Adipose tissue (tissue), 3 donors: ENCODE data around the gene PRKCE. TPM values are rescaled to one million over a fixed set of nuclear protein-coding genes. Genes with fewer than 3 reads are reported as not detected.

Source experiments
- H3K27ac ChIP-seq: one replicate; pipeline ENCODE4 v1.5.1; 2013; ENCODE audit warnings: low read depth, low read length
- WGBS, 3 donors: extraction: QIAGEN DNeasy Blood & Tissue Kit; methylation state at CpG; one replicate each; pipeline ENCODE4 v1.1.7; 2013; 5-methylcytosine and 5-hydroxymethylcytosine counted together
- polyA plus RNA-seq, 3 donors: library from polyadenylated mRNA; stranded (reverse); fragments of 200-250 nt; gene quantifications; one replicate each; pipeline ENCODE4 v1.2.3, GENCODE V29; 2013
- donor health status: healthy with polysubstance abuse.
- donor health status: Bipolar disorder and iron deficiency.
- donor health status: healthy.

The PRKCE gene
- polyA plus RNA-seq, 3 donors, result 2.8 to 4.6 (median 3.5) TPM

DNA sequence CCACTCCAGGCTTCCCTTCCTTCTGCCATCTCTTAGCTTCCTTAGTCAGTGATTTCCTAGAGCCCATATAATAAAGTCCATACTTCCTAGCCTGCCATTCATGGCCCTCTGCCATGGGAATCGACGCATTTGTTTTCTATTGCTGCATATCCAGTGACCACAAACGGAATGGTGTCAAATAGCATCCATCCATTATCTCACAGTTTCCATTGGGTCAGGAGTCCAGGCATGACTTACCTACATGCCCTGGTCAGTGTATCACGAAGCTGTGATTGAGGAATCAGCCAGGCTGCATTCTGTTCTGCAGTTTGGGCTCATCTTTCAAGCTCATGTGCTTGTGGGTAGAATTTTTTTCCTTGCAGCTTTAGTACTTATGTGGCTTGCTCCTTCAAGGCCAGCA, 436.0 kb downstream of the PRKCE start:
- H3K27ac ChIP-seq, result no peak overlapping the region
- 64 to 92% (median 90%) methylated on average over 4 of the region's 4 CpGs for WGBS, 3 donors

DNA sequence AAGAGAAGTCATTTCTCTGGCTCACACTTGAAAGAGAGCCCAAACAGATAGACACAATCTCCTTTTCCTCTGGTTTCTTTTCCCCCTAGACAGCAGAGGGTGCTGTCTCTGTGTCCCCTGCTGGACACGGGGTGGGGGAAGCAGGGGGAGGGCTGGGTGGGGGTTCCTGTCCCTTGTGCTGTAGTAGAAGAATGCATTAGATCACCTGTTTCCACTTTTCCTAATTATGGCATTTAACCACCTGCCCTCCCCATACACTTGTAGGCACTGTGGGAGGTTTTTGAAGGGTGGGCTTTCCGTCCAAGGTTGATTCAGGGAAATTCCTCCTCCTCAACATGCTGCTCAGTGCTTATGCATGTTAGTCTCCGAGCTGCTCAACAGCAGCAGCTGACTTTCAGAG, 439.5 kb downstream of the PRKCE start:
- 32 to 45% (median 40%) methylated on average over 3 of the region's 3 CpGs for WGBS, 3 donors
- H3K27ac ChIP-seq, result no peak overlapping the region

DNA sequence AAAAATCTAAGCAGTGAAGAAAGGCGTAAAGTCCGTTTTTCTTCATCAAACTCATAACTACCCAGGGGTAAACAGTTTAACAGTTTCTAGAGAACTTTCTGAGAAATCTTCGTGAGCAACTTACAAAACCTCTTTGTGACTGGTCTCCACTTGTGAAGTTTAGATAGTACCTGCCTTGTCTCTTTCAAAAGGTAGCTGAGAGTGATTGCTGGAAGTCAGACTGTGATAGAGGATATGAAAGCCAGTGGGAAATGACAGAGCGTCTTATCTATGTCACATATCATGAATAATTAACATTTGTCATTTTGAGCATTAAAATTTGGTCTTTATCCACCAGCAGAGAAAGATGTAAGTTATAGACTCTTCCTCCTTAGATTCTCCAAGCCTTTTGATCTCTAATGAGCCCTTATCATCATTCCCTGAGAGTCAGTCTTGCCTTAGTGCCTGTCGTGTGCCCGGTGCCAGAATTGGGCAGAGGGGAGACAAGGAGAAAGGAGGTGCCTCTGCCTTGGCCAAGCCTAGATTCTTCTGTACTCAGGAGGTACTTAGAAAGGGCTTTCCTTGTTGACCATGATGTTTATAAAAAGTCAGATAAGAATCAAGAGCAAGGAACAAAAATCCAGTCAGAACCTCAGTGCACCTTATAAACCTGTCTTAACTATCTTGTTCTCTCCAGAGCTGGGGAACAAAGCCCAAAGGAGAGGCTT, 440.6 kb downstream of the PRKCE start:
- WGBS, 3 donors, result 75 to 91% (median 78%) methylated on average over 6 of the region's 6 CpGs
- H3K27ac ChIP-seq, result no peak overlapping the region

DNA sequence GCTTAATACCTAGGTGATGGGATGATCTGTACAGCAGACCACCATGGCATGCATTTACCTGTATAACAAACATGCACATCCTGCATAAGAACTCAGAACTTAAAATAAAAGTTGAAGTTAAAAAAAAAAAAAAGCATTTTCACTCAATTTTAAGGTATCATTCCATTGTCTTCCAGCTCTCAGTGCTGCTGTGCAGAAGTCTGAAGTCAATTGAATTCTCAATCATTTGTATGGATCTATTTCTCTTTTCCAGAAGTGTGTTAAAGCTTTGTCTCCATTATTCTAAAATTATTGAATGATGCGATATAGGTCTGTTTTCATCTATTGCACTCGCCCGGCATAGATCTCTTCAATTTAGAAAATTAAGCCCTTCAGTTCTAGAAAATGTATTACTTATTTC, 443.2 kb downstream of the PRKCE start:
- 79 to 81% (median 80%) methylated on average over 3 of the region's 3 CpGs for WGBS, 3 donors
- no peak overlapping the region for H3K27ac ChIP-seq

DNA sequence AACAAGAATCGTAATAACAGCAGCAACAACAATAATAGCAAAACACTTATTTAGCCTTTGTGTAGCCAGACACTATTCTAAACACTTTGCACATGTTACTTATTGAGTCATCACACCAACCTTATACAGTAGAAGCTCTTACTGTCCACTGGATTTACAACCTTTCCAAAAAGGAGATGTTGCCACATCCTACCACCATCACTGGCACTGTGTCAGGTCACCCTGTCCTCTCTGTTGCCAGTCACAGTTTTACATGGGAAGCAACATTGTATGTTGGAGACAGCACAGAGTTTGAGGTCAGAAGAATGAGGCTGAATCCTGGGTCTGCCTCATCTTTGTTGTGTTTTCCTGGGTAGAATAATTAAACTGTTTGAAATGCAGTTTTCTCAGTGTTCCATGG, 444.4 kb downstream of the PRKCE start:
- no peak overlapping the region for H3K27ac ChIP-seq
- 91 to 95% (median 91%) methylated on average over 1 of the region's 1 CpG for WGBS, 3 donors

DNA sequence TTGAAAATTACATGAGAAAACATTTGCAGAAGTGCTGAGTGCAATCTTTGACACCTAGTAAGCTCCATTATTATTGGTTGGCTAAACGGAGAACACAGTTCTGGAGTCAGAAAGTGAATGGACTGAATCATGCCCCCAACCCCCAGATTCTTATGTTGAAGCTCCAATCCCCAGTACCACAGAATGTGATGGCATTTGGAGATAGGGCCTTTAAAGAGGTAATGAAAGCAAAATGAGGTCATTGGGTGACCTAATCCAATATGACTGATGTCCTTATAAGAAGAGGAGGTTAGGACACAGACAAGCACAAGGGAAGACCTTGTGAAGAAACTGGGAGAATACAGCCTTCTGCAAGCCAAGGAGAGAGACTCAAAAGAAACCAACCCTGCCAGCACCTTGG, 444.8 kb downstream of the PRKCE start:
- WGBS, 3 donors, result 74 to 87% (median 85%) methylated on average over 1 of the region's 1 CpG
- no peak overlapping the region for H3K27ac ChIP-seq

DNA sequence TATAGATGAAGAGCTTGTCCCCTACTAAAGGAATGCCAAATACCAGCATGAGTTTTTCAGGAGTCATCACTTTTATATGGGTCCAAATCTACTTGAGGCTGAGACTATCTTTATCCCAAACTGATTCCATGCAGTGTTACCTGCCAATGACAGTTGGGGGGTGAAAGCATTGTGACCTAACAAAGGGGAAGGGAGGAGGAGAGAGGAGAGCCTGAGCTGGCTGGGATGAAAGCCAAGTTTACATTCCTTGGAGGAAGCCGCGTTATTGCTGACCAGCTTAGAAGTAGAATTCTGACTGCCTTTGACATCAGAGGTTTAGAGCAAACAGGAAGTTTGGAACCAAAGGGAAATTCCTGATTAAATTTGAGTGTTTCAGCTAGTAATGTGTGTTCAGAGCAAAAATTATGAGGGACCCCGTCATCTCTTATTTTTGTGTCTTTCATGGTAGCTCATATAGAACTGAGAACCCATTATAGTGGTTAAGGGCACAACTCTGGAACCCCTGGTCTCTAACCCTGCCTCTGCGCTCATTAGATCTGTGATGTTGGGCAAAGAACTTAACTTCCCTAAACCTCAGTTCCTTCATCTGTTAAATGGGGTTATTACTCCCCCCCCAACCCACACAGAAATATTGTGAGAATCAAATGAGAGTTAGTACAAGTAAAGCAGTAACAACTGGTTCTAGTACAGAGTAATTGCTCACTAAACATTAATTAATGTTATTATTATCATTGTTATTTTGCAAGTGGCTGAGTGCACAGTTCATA, 446.4 kb downstream of the PRKCE start:
- H3K27ac ChIP-seq, result no peak overlapping the region
- 17 to 30% (median 27%) methylated on average over 4 of the region's 4 CpGs for WGBS, 3 donors

DNA sequence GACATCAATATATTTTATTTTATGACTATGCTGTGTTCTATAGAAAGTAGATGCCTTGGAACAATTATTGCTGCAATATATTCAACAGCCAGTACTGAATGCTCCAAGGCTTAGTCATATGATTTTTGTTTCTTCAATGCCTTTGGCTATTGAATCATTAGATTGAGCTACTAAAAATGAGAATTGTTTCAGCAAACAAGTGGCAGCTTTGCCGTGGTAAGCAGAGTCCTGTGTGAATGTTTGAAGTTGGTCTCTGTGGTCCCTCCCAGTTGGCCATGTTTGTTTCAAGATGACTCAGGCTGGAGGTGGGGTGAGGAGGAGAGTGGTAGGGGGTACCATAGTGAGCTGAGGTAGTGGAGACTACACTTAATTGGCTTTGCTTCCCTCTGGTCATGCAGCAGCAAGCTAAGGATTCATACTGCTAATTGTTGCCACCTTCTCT, 447.2 kb downstream of the PRKCE start:
- WGBS, 3 donors, result 63 to 88% (median 69%) methylated on average over 1 of the region's 1 CpG
- H3K27ac ChIP-seq, result no peak overlapping the region

DNA sequence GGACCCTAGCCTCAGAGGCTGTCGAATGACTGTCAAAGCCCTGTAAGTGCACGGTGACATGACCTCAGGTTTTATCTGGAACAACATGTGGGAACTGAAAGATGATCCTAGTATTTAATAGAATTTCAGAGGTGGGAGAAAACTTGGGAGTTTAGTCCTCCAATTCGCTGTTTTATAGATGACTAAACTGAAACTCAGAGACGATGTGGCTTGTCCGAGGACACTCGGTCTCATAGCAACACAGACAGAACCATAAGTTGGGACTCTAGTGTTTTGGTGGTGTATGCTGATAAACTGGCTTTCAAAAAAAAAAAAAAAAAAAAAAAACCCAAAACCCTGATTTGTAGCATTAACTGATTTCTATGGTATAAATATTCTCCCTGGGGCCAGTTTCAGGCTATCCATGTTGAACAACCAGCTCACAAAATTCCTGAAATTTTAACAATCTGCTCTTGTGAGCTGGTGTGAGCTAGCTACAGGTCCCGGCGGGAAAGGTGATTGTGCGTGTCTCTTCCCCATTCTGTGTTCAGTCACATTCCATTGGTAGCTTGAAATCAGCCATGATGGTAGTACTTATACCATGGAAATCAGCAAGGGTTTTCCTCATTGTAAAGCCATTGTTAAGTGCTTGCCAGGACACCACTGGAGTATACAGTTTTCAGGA, 450.2 kb downstream of the PRKCE start:
- WGBS, 3 donors, result 78 to 96% (median 85%) methylated on average over 9 of the region's 9 CpGs
- H3K27ac ChIP-seq, result no peak overlapping the region

DNA sequence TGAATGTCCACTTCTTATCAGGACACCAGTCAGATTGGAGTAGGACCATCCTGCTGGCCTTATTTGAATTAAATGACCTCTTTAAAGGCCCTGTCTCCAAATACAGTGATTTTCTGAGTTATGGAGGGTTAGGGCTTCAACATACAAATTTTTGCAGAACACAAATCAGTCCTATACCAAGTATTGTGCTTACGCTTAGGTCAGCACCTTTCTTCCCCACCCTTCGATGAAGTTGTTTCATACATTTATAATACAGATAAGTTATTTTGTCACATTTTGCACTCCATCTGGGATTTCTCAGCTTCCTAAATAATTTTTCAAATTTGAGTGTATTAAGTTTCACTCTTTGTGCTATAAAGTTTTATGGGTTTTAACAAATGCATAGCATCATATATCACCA, 455.2 kb downstream of the PRKCE start:
- WGBS, 3 donors, result 91 to 95% (median 92%) methylated on average over 2 of the region's 2 CpGs
- no peak overlapping the region for H3K27ac ChIP-seq

DNA sequence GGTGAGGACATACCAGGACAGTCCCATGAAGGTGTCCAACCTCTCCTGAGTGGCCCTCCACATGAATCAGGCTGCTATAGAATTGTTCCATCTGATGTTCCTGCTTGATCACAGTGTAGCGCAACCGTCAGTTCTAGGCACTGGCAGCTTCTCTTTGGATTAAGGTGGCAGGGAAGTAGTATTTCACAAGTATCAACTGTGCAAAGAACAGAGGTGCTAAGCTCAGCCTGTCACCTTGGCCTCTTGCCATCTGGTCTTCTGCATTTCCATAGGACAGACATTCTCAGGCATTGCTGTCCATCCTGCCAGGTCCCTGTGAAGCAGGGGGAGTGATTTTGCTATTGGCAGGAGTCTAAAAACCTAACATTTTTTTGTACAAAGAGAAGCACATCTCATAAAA, 463.5 kb downstream of the PRKCE start:
- 73 to 93% (median 90%) methylated on average over 2 of the region's 2 CpGs for WGBS, 3 donors

DNA sequence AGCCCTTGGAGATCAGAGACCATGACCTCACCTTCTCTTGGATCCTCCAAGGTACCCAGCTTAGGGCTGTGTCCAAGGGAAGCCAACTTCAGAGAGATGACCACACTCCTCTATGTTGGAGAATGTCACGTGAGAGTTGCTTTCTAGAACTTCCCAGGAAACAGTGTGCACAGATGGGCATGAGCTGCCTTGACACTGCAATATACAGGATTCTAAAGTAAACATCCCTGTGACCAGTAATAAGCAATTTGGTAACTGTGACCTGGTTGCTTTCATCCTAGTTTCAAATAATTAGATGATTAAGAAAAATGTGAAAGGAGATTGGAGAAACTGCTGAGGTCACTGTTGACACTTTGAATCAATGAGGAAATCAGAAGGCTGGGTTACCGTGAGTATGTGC, 464.7 kb downstream of the PRKCE start:
- whole genome bisulfite sequencing, 3 donors, result 61 to 85% (median 71%) methylated on average over 2 of the region's 2 CpGs
- H3K27ac ChIP-seq, result no peak overlapping the region

More for the DNA sequence above, 463.5 kb downstream of the PRKCE start:
- no peak overlapping the region for H3K27ac ChIP-seq

DNA sequence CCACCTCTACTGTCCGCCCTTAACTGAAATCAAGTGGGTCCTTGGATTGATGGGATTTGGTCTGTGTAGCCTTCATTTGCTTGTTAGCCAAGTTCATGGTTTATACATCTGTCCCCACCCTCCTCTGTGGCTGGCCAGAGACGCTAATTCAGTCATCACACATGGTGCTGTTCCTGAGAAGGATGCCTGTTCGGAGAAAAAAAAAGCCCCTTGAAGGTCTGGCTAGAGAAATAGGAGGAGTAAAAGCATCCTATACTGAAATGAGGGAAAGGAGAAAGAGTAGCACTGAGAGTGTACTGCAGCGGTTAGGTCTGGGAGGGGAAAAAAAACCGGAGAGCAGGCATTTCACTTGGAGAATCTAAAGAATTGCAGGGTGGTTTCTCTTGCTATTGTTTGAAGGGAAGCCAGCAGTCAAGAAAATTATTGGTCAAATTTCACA, 465.1 kb downstream of the PRKCE start:
- no peak overlapping the region for H3K27ac ChIP-seq
- WGBS, 3 donors, result 77 to 93% (median 79%) methylated on average over 5 of the region's 5 CpGs

DNA sequence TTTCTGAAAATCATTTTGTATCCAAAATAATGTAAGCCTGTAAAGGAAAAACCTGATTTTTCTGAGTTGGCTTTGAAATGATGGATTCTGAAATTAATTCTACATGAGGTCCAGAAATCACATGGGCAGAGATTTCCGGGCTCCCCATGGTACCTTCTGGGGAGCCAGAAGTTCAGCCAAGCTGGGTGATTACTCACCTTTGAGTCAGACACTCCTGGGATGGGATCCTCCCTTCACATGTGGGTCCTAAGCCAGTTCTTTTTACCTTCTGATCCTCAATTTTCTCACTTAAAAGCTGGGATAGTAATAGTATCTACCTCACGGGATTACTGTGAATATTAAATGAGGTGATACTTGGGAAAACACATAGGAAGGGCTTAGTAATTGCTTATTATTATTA, 465.9 kb downstream of the PRKCE start:
- 82 to 91% (median 85%) methylated on average over 2 of the region's 2 CpGs for WGBS, 3 donors

DNA sequence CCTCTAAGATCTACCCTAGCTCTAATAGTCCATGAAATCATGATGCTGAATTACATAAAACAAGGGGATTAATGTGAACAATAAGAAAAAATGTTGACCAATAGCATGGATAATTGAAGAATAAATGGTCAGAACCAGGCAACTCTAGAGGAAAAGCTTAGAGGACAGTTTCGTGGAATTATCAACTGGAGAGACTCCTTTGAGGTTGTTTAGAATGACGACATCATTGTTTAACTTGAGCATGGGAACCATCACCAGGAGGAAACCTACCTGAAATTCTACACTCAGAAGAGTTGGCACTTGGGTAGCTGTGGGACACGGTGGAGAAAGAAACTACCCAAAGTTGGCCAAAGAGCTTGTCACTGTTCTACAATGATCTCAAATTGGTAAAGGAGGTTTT, 466.5 kb downstream of the PRKCE start:
- H3K27ac ChIP-seq, result no peak overlapping the region
- 84 to 93% (median 92%) methylated on average over 3 of the region's 3 CpGs for WGBS, 3 donors

More for the DNA sequence above, 465.9 kb downstream of the PRKCE start:
- no peak overlapping the region for H3K27ac ChIP-seq

DNA sequence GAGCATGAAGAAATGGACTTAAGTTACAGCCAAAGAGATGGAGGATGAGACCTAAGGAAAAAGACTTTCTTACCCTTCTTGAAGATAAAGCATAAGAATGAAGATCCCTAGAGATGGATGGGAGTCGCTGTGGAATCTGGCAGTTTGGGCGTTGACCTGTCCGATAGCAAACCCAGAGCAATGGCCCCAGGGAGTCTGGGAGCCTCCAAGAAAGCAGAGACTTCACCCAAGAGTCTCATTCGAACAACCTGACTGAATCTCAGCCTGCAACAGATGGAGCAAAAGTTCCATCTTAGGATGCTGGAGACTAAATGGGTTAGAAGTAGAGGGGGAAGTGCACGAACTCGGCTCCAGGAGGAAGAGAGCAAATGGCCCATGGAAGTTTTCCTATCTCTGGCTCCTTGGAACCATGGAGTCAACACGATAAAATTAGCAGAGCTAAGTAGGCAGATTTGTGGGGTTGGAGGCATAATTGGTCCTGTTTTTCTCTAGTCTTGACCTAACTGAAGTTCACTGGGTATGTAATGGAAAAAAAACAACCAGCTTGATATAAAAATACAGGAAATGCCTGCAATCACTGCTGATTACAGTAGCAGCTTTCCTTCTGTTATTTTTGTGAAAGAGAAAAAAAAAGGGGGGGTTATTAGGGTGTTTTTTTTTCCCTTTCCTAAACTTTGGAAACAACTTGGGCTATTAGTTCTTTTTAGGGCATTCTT, 467.3 kb downstream of the PRKCE start:
- H3K27ac ChIP-seq, result no peak overlapping the region
- 52 to 84% (median 63%) methylated on average over 7 of the region's 7 CpGs for WGBS, 3 donors

DNA sequence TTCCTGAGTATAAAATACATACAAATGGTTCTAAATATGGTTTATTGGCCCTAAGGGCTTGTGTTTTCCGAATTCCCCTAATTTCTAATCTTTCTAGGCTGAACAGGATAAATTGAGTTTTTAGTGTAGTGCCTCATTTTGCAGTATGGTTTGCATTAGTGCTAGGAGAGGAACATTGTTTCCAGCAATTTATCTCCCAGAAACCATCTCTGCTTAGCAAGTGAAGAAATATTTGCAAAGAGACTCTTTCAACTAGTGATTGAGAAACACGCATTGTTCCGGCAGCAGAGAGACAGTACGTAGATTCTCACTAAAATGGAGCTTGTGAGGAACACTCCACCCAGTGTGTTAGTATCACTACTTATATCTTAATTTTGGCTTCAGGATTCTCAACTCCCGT, 468.0 kb downstream of the PRKCE start:
- no peak overlapping the region for H3K27ac ChIP-seq
- WGBS, 3 donors, result 35 to 79% (median 38%) methylated on average over 5 of the region's 5 CpGs

DNA sequence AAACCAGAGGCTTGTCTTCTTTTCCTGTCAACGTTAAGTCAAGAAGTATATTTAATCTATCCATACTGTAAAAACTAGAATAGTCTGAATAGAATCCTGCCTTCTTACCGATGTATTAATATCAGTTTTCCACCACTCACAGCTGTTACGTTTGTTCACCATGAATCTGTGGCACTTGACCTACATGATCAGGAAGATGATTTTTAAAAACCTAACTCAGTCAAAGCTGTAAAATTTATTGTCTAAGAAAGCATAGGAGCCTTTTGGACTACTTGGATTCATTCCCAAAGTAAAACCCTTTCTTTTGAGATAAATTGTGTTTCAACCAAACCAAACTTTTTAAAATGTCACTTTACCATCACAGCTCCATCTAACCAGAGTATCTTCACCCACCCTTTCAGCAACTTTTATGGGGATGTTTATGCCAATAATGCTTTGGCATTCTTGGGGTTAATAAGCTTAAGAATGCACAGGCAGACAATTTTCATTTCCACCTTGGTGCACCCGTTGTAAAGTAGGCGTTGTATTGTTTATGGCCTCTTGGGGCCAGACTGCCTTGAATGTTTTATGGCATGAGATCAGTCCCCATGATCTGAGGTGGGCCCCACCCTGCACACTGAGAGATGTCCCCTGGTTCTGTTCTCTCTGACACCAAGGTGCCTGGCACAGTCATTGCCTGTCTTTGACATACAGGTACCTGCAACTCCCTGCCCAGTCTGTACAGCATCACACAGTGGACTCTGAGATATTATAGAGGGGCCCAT, 469.5 kb downstream of the PRKCE start:
- WGBS, 3 donors, result 46 to 66% (median 56%) methylated on average over 5 of the region's 5 CpGs
- no peak overlapping the region for H3K27ac ChIP-seq
